Neuronal stem cell (in vitro differentiated cells): ENCODE data around the gene THADA.
A peak's percentile ranks its signal among the peaks of the same experiment; 100 is the strongest.

ENCODE experiments used
- DNase-seq: peaks from one replicate; pipeline ENCODE4 v3.0.0-alpha.2; 2013; ENCODE audit warnings: low spot score
- H2AFZ ChIP-seq: one replicate; pipeline ENCODE4 v1.6.1; 2013; ENCODE audit warnings: mild to moderate bottlenecking, low read length, inconsistent platforms
- H2AK5ac ChIP-seq: 2 replicates; pipeline ENCODE4 v1.6.1; 2013; ENCODE audit warnings: low read depth, mild to moderate bottlenecking, inconsistent platforms, low read length, moderate library complexity, mixed read lengths
- H2BK120ac ChIP-seq: 2 replicates; pipeline ENCODE4 v1.6.1; 2013; ENCODE audit warnings: low read depth, mild to moderate bottlenecking, inconsistent platforms, low read length, moderate library complexity, mixed read lengths
- H2BK12ac ChIP-seq: one replicate; pipeline ENCODE4 v1.6.1; 2013; ENCODE audit warnings: low read length, inconsistent platforms
- H2BK15ac ChIP-seq: 2 replicates; pipeline ENCODE4 v1.6.1; 2013; ENCODE audit warnings: mild to moderate bottlenecking, low read length, inconsistent platforms, mixed read lengths
- H2BK5ac ChIP-seq: one replicate; pipeline ENCODE4 v1.6.1; 2013; ENCODE audit warnings: inconsistent platforms, mild to moderate bottlenecking, low read length, moderate library complexity
- H3K14ac ChIP-seq: one replicate; pipeline ENCODE4 v1.6.1; 2013; ENCODE audit warnings: low read length, inconsistent platforms
- H3K18ac ChIP-seq: 2 replicates; pipeline ENCODE4 v1.6.1; 2013; ENCODE audit warnings: low read length, inconsistent platforms
- H3K23ac ChIP-seq: 2 replicates; pipeline ENCODE4 v1.6.1; 2013; ENCODE audit warnings: low read depth, mild to moderate bottlenecking, mixed read lengths, low read length, inconsistent platforms; ENCODE audit not compliant: poor library complexity
- H3K27ac ChIP-seq: replicated peaks from 3 replicates; pipeline ENCODE4 v1.5.1; 2013; ENCODE audit warnings: low read length, inconsistent platforms
- H3K27me3 ChIP-seq, 3 experiments: 2 replicates each; pipeline ENCODE4 v1.6.1; 2013; ENCODE audit warnings: low read length in 3 of 3, mild to moderate bottlenecking in 2 of 3, inconsistent platforms in 1 of 3, low read depth in 1 of 3, mixed read lengths in 1 of 3, moderate library complexity in 1 of 3; ENCODE audit not compliant: control insufficient read depth in 3 of 3, insufficient read depth in 3 of 3
- H3K36me3 ChIP-seq, 2 donors: replicated peaks in 1 of 2; 2 replicates each; pipeline ENCODE4 v1.6.1; 2013; ENCODE audit warnings: low read length in 2 of 2; ENCODE audit not compliant: control insufficient read depth in 2 of 2, insufficient read depth in 2 of 2
- H3K4ac ChIP-seq: 2 replicates; pipeline ENCODE4 v1.6.1; 2013; ENCODE audit warnings: inconsistent platforms, mild to moderate bottlenecking, low read length, moderate library complexity
- H3K4me1 ChIP-seq, 2 donors: 1 replicate in 1 of 2; 2 replicates in 1 of 2; pipeline ENCODE4 v1.6.1; 2013; ENCODE audit warnings: low read length in 2 of 2, low read depth in 1 of 2; ENCODE audit not compliant: control insufficient read depth in 2 of 2, insufficient read depth in 1 of 2
- H3K4me2 ChIP-seq: one replicate; pipeline ENCODE4 v1.6.1; 2013; ENCODE audit warnings: mild to moderate bottlenecking, low read length, inconsistent platforms; ENCODE audit not compliant: insufficient read depth, poor library complexity, severe bottlenecking
- H3K4me3 ChIP-seq, 2 donors: 2 replicates each; pipeline ENCODE4 v1.5.1; 2013; ENCODE audit warnings: low read length in 2 of 2, mild to moderate bottlenecking in 2 of 2, inconsistent platforms in 1 of 2, moderate library complexity in 1 of 2
- H3K79me1 ChIP-seq: one replicate; pipeline ENCODE4 v1.6.1; 2013; ENCODE audit warnings: low read depth, mild to moderate bottlenecking, inconsistent platforms, low read length, moderate library complexity
- H3K9ac ChIP-seq: one replicate; pipeline ENCODE4 v1.6.1; 2013; ENCODE audit warnings: mild to moderate bottlenecking, low read depth, low read length, inconsistent platforms; ENCODE audit not compliant: poor library complexity
- H3K9me3 ChIP-seq, 2 donors: replicated peaks in 1 of 2; 2 replicates each; pipeline versions ENCODE3 to v1.6.1; 2013; ENCODE audit warnings: low read length in 2 of 2, mild to moderate bottlenecking in 2 of 2, inconsistent platforms in 1 of 2, low read depth in 1 of 2, mixed read lengths in 1 of 2, moderate library complexity in 1 of 2; ENCODE audit not compliant: control insufficient read depth in 2 of 2, insufficient read depth in 1 of 2
- H4K8ac ChIP-seq: one replicate; pipeline ENCODE4 v1.6.1; 2013; ENCODE audit warnings: low read depth, mild to moderate bottlenecking, inconsistent platforms, low read length, moderate library complexity
- H4K91ac ChIP-seq: one replicate; pipeline ENCODE4 v1.6.1; 2013; ENCODE audit warnings: low read length, low read depth, mild to moderate bottlenecking, inconsistent platforms; ENCODE audit not compliant: poor library complexity
- WGBS, 2 donors: extraction: QIAGEN DNeasy Blood & Tissue Kit; methylation state at CpG; one replicate each; pipeline ENCODE4 v1.1.7; 2013; ENCODE audit warnings: missing lambda C conversion rate in 2 of 2, mixed read lengths in 1 of 2; ENCODE audit not compliant: insufficient read length in 2 of 2, insufficient replicate concordance in 1 of 2; ENCODE audit errors: extremely low coverage in 2 of 2; 5-methylcytosine and 5-hydroxymethylcytosine counted together

The THADA gene

GRCh38 chr2:43219383-43220228 is 376.2 kb downstream of the THADA start:
- Histone ChIP-seq H3K23ac (peak overlapping the region; percentile 75), H2BK120ac (no peak overlapping the region), H3K79me1 (peaks cover 8% of the 10 kb centered on the region), H3K9me3 (no peaks in the 10 kb centered on the region), H4K8ac (peak overlapping the region; percentile 77), H2AFZ (peak overlapping the region; percentile 92), H3K4me2 (peak overlapping the region; percentile 12), H3K27me3 (peaks cover 0 to 2% (median 0%) of the 10 kb centered on the region in 3 experiments), H3K4ac (peak overlapping the region; percentile 85), H4K91ac (peak overlapping the region; percentile 95), H3K18ac (peak overlapping the region; percentile 98), H3K36me3 (peaks cover 8 to 22% of the 10 kb centered on the region in 2 donors), H3K14ac (peak overlapping the region; percentile 58), H2BK12ac (peak overlapping the region; percentile 98), H3K27ac (peak overlapping the region; percentile 91), H2BK15ac (peak overlapping the region; percentile 83), H3K4me3 (peak overlapping the region in 1 of 2 donors; percentile 59), H3K9ac (peak overlapping the region; percentile 80), H3K4me1 (peaks cover 33 to 49% of the 10 kb centered on the region in 2 donors), H2AK5ac (peak overlapping the region; percentile 79), H2BK5ac (peak overlapping the region; percentile 83)
- DNase-seq: no peak
- WGBS, 2 donors: no CpG with 5 or more reads among the region's 35 CpGs

GRCh38 chr2:43218702-43219382 is 377.0 kb downstream of the THADA start:
- H3K79me1 ChIP-seq: peaks cover 7% of the 10 kb centered on the region
- peak overlapping the region; percentile 91 for H3K14ac ChIP-seq
- H2AFZ ChIP-seq: peak overlapping the region; percentile 92
- H3K4me2 ChIP-seq: no peak overlapping the region
- H4K8ac ChIP-seq: peak overlapping the region; percentile 77
- H3K23ac ChIP-seq: peak overlapping the region; percentile 75
- H2AK5ac ChIP-seq: peak overlapping the region; percentile 79
- peaks cover 33 to 49% of the 10 kb centered on the region in 2 donors for H3K4me1 ChIP-seq
- peak overlapping the region; percentile 81 for H2BK120ac ChIP-seq
- peak overlapping the region; percentile 83 for H2BK5ac ChIP-seq
- no peak for DNase-seq
- peak overlapping the region; percentile 98 for H3K18ac ChIP-seq
- H3K27me3 ChIP-seq: peaks cover 0 to 2% (median 0%) of the 10 kb centered on the region in 3 experiments
- H2BK15ac ChIP-seq: peak overlapping the region; percentile 83
- peak overlapping the region; percentile 98 for H2BK12ac ChIP-seq
- peak overlapping the region; percentile 35 for H3K27ac ChIP-seq
- peak overlapping the region; percentile 85 for H3K4ac ChIP-seq
- H3K9me3 ChIP-seq: no peaks in the 10 kb centered on the region
- peak overlapping the region; percentile 95 for H4K91ac ChIP-seq
- H3K36me3 ChIP-seq: peaks cover 6 to 18% of the 10 kb centered on the region in 2 donors
- H3K4me3 ChIP-seq: peak overlapping the region; percentile 59 to 65
- no CpG with 5 or more reads among the region's 8 CpGs for WGBS, 2 donors
- H3K9ac ChIP-seq: peak overlapping the region; percentile 80

- peak overlapping the region; percentile 50 for H3K18ac ChIP-seq
- no peak for DNase-seq
- H3K79me1 ChIP-seq: peaks cover 5% of the 10 kb centered on the region
- H4K91ac ChIP-seq: no peak overlapping the region
- peaks cover 31 to 43% of the 10 kb centered on the region in 2 donors for H3K4me1 ChIP-seq
- peak overlapping the region; percentile 81 for H2BK120ac ChIP-seq
- peaks cover 2 to 12% of the 10 kb centered on the region in 2 donors for H3K36me3 ChIP-seq
- no peak overlapping the region for H2BK5ac ChIP-seq
- H3K4me3 ChIP-seq: peak overlapping the region in 1 of 2 donors; percentile 59
- H3K27me3 ChIP-seq: peaks cover 0 to 2% (median 0%) of the 10 kb centered on the region in 3 experiments
- no peak overlapping the region for H3K23ac ChIP-seq
- H2AK5ac ChIP-seq: peak overlapping the region; percentile 79
- H3K9me3 ChIP-seq: no peaks in the 10 kb centered on the region
- H2AFZ ChIP-seq: peak overlapping the region; percentile 62
- WGBS, 2 donors: no CpG with 5 or more reads among the region's 13 CpGs
- H4K8ac ChIP-seq: no peak overlapping the region
- no peak overlapping the region for H3K4ac ChIP-seq
- H2BK12ac ChIP-seq: no peak overlapping the region
- H3K4me2 ChIP-seq: no peak overlapping the region
- no peak overlapping the region for H2BK15ac ChIP-seq
- H3K27ac ChIP-seq: peak overlapping the region; percentile 24
- H3K9ac ChIP-seq: no peak overlapping the region
- no peak overlapping the region for H3K14ac ChIP-seq
Measured at GRCh38 chr2:43218155-43218701, 377.6 kb downstream of the THADA start.
